Measurements from ENCODE around the gene NT5DC3. TPM values are rescaled to one million over a fixed set of nuclear protein-coding genes. Genes with fewer than 3 reads are reported as not detected.

NT5DC3 gene
- total and polyA plus RNA-seq, 9 of the 15 experiments (the other 6 are each of a cell fraction or from before 2014, with no cell fraction given), result 6.3 to 33.5 (median 24.5) TPM

GRCh38 chr12:103816663-103817062 lies 24.4 kb downstream of the NT5DC3 start (continued):
- TF ChIP-seq, protein P1, sequence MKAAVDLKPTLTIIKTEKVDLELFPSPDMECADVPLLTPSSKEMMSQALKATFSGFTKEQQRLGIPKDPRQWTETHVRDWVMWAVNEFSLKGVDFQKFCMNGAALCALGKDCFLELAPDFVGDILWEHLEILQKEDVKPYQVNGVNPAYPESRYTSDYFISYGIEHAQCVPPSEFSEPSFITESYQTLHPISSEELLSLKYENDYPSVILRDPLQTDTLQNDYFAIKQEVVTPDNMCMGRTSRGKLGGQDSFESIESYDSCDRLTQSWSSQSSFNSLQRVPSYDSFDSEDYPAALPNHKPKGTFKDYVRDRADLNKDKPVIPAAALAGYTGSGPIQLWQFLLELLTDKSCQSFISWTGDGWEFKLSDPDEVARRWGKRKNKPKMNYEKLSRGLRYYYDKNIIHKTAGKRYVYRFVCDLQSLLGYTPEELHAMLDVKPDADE (conservative IDR thresholded peaks at IDR 0.05; ENCODE audit: control insufficient read depth, low read depth, low read length), result no peak
- TF ChIP-seq ZBED1 (IDR thresholded peaks at IDR 0.05), result no peak
- no peak for TF ChIP-seq CEBPG (CRISPR knock-in tag; IDR thresholded peaks at IDR 0.05)
- TF ChIP-seq CEBPG (tag; conservative IDR thresholded peaks at IDR 0.05 in 1 of 2, IDR thresholded peaks at IDR 0.05 in 1 of 2), result peak in 1 of 2 experiments; percentile 52; a peak in 3 of 4 replicates
- no peak for TF ChIP-seq TAF15 (IDR thresholded peaks at IDR 0.05; ENCODE audit: low read depth, low read length)
- TF ChIP-seq ZBTB12 (CRISPR knock-in tag; IDR thresholded peaks at IDR 0.05), result no peak
- TF ChIP-seq NR3C1 (CRISPR knock-in tag; IDR thresholded peaks at IDR 0.05), result no peak
- TF ChIP-seq CEBPB (tag; IDR thresholded peaks at IDR 0.05), result 0 out of 2 replicates have a peak, but pooled peaks have one; percentile 9
- no peak for TF ChIP-seq IFI16 (CRISPR knock-in tag; IDR thresholded peaks at IDR 0.05)
- no peak for TF ChIP-seq MBD1 (CRISPR knock-in tag; IDR thresholded peaks at IDR 0.05)
- TF ChIP-seq, protein P2, sequence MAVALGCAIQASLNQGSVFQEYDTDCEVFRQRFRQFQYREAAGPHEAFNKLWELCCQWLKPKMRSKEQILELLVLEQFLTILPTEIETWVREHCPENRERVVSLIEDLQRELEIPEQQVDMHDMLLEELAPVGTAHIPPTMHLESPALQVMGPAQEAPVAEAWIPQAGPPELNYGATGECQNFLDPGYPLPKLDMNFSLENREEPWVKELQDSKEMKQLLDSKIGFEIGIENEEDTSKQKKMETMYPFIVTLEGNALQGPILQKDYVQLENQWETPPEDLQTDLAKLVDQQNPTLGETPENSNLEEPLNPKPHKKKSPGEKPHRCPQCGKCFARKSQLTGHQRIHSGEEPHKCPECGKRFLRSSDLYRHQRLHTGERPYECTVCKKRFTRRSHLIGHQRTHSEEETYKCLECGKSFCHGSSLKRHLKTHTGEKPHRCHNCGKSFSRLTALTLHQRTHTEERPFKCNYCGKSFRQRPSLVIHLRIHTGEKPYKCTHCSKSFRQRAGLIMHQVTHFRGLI (CRISPR knock-in tag; IDR thresholded peaks at IDR 0.05), result no peak
- no peak for TF ChIP-seq ZNF79 (CRISPR knock-in tag; IDR thresholded peaks at IDR 0.05; ENCODE audit: low read depth)
- TF ChIP-seq, protein P3, sequence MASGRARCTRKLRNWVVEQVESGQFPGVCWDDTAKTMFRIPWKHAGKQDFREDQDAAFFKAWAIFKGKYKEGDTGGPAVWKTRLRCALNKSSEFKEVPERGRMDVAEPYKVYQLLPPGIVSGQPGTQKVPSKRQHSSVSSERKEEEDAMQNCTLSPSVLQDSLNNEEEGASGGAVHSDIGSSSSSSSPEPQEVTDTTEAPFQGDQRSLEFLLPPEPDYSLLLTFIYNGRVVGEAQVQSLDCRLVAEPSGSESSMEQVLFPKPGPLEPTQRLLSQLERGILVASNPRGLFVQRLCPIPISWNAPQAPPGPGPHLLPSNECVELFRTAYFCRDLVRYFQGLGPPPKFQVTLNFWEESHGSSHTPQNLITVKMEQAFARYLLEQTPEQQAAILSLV (tag; IDR thresholded peaks at IDR 0.05), result no peak
- no peak for TF ChIP-seq LEF1 (IDR thresholded peaks at IDR 0.05)
- TF ChIP-seq ZNF507 (tag; conservative IDR thresholded peaks at IDR 0.05), result no peak
- no peak for TF ChIP-seq JUND (IDR thresholded peaks at IDR 0.05; ENCODE audit: borderline replicate concordance, low read depth, low read length)
- peak; percentile 19; the same call in 1 of the 3 replicates for TF ChIP-seq JUND (tag; IDR thresholded peaks at IDR 0.05; ENCODE audit: borderline replicate concordance, low read depth, low read length)
- TF ChIP-seq, protein P4, sequence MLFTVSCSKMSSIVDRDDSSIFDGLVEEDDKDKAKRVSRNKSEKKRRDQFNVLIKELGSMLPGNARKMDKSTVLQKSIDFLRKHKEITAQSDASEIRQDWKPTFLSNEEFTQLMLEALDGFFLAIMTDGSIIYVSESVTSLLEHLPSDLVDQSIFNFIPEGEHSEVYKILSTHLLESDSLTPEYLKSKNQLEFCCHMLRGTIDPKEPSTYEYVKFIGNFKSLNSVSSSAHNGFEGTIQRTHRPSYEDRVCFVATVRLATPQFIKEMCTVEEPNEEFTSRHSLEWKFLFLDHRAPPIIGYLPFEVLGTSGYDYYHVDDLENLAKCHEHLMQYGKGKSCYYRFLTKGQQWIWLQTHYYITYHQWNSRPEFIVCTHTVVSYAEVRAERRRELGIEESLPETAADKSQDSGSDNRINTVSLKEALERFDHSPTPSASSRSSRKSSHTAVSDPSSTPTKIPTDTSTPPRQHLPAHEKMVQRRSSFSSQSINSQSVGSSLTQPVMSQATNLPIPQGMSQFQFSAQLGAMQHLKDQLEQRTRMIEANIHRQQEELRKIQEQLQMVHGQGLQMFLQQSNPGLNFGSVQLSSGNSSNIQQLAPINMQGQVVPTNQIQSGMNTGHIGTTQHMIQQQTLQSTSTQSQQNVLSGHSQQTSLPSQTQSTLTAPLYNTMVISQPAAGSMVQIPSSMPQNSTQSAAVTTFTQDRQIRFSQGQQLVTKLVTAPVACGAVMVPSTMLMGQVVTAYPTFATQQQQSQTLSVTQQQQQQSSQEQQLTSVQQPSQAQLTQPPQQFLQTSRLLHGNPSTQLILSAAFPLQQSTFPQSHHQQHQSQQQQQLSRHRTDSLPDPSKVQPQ (CRISPR knock-in tag; IDR thresholded peaks at IDR 0.05; ENCODE audit: borderline replicate concordance), result no peak
- TF ChIP-seq, protein P5, sequence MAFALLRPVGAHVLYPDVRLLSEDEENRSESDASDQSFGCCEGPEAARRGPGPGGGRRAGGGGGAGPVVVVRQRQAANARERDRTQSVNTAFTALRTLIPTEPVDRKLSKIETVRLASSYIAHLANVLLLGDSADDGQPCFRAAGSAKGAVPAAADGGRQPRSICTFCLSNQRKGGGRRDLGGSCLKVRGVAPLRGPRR (CRISPR knock-in tag; IDR thresholded peaks at IDR 0.05), result no peak
- TF ChIP-seq KDM1A (IDR thresholded peaks at IDR 0.05), result no peak
